Islet precursor cell (in vitro differentiated cells): ENCODE results near the gene LCK.

ENCODE experiments used
- DNase-seq: peaks from one replicate; pipeline ENCODE4 v3.0.0-alpha.2; 2018

LCK gene

GRCh38 chr1:32329931-32330466 is 78.9 kb downstream of the LCK start:
- DNase-seq, result no peak

GRCh38 chr1:32330558-32331151 is 79.6 kb downstream of the LCK start:
- DNase-seq, result no peak

- DNase-seq, result no peak
Observed at GRCh38 chr1:32331549-32331948, 80.5 kb downstream of the LCK start.

- peak; percentile 90 for DNase-seq
Observed at GRCh38 chr1:32332290-32333079, 81.4 kb downstream of the LCK start.

GRCh38 chr1:32333251-32333963 is 82.3 kb downstream of the LCK start:
- DNase-seq, result no peak

- no peak for DNase-seq
Observed at GRCh38 chr1:32334274-32334861, 83.3 kb downstream of the LCK start.

- no peak for DNase-seq
Observed at GRCh38 chr1:32334864-32335534, 83.9 kb downstream of the LCK start.

GRCh38 chr1:32335535-32335789 is 84.4 kb downstream of the LCK start:
- no peak for DNase-seq
